DOHH2 (cell line): ENCODE data around the gene GOLM1.

ENCODE experiments used
- H3F3A ChIP-seq: fragments of 200-600 bp; sonication (generic), shearing (Covaris generic); 2 replicates; pipeline ENCODE4 v1.6.0; 2016; ENCODE audit warnings: antibody characterized with exemption, mild to moderate bottlenecking; ENCODE audit not compliant: control insufficient read depth, insufficient read depth
- H3K27ac ChIP-seq: fragments of 200-600 bp; sonication (generic); 2 replicates; pipeline ENCODE4 v1.5.1; 2014; ENCODE audit warnings: low read depth, mild to moderate bottlenecking, low read length, moderate library complexity
- H3K27me3 ChIP-seq: fragments of 200-600 bp; sonication (generic); 2 replicates; pipeline ENCODE4 v1.6.1; 2014; ENCODE audit warnings: mild to moderate bottlenecking, low read length, mixed read lengths; ENCODE audit not compliant: control insufficient read depth
- H3K36me3 ChIP-seq: fragments of 200-600 bp; sonication (generic); 2 replicates; pipeline ENCODE4 v1.6.1; 2014; ENCODE audit warnings: mild to moderate bottlenecking, low read length, moderate library complexity, mixed read lengths; ENCODE audit not compliant: control insufficient read depth
- H3K4me1 ChIP-seq: fragments of 200-600 bp; sonication (generic); 2 replicates; pipeline ENCODE4 v1.6.1; 2014; ENCODE audit warnings: mild to moderate bottlenecking, low read length, mixed read lengths; ENCODE audit not compliant: control insufficient read depth
- H3K4me2 ChIP-seq: fragments of 200-600 bp; sonication (generic); 2 replicates; pipeline ENCODE4 v1.6.0; 2014; ENCODE audit warnings: mild to moderate bottlenecking, low read length, moderate library complexity
- H3K4me3 ChIP-seq: fragments of 200-600 bp; sonication (generic); 2 replicates; pipeline ENCODE4 v1.5.1; 2014; ENCODE audit warnings: mild to moderate bottlenecking, low read length, mixed read lengths
- H3K79me2 ChIP-seq: fragments of 200-600 bp; sonication (generic); 2 replicates; pipeline ENCODE4 v1.6.1; 2014; ENCODE audit warnings: mild to moderate bottlenecking, low read length, mixed read lengths; ENCODE audit not compliant: control insufficient read depth
- H3K9me2 ChIP-seq: fragments of 200-600 bp; sonication (generic); replicated peaks from 2 replicates; pipeline ENCODE4 v1.6.1; 2014; ENCODE audit warnings: mild to moderate bottlenecking, low read length, mixed read lengths; ENCODE audit not compliant: control insufficient read depth
- H3K9me3 ChIP-seq: fragments of 200-600 bp; sonication (generic); 2 replicates; pipeline ENCODE4 v1.6.1; 2014; ENCODE audit warnings: antibody characterized with exemption, low read length, mixed read lengths; ENCODE audit not compliant: control insufficient read depth, insufficient read depth
- H4K20me1 ChIP-seq: fragments of 200-600 bp; sonication (generic); 2 replicates; pipeline ENCODE4 v1.6.0; 2014; ENCODE audit warnings: low read depth, mild to moderate bottlenecking, antibody characterized with exemption, low read length, moderate library complexity; ENCODE audit not compliant: control insufficient read depth, insufficient read depth
- EZH2phosphoT487 ChIP-seq: fragments of 200-600 bp; sonication (generic); IDR thresholded peaks from 2 replicates; pipeline ENCODE4 v1.6.1; 2017; ENCODE audit warnings: borderline replicate concordance, mild to moderate bottlenecking, antibody characterized with exemption, low read length, moderate library complexity, mixed read lengths
- TF ChIP-seq, protein P1 (sequence below): fragments of 200-600 bp; sonication (generic); IDR thresholded peaks from one replicate; pipeline ENCODE4 v1.5.1; 2014; ENCODE audit warnings: antibody characterized with exemption, mild to moderate bottlenecking, low read depth, low read length; ENCODE audit not compliant: poor library complexity, severe bottlenecking

The GOLM1 gene

DNA sequence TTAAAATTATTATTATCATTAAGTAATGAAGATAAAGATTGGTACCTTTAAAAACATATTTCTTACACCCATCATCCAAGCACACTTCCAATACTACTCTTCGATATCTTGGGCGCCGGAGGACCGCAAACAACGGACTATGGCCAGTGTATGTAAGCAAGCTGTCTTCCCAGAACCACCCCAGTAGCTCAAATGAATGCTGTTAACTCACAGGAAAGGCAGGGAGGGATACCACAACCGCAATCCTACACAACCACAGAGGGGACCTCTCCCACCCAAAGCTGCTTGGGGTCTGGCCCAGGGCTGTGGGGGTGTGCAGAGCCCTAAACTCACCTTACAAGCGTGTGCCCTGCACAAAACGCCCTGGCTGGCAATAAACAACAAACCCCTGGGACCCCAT is 20.6 kb downstream of the GOLM1 start:
- Histone ChIP-seq H3F3A (no peaks in the 10 kb centered on the region), H3K4me1 (no peaks in the 10 kb centered on the region), H3K4me2 (no peak overlapping the region), H3K36me3 (no peaks in the 10 kb centered on the region), H3K27ac (no peak overlapping the region), H3K4me3 (no peak overlapping the region), H3K27me3 (no peaks in the 10 kb centered on the region), H4K20me1 (no peaks in the 10 kb centered on the region), H3K9me2 (no peaks in the 10 kb centered on the region), H3K9me3 (no peaks in the 10 kb centered on the region), H3K79me2 (no peaks in the 10 kb centered on the region)
- TF ChIP-seq, protein P1, sequence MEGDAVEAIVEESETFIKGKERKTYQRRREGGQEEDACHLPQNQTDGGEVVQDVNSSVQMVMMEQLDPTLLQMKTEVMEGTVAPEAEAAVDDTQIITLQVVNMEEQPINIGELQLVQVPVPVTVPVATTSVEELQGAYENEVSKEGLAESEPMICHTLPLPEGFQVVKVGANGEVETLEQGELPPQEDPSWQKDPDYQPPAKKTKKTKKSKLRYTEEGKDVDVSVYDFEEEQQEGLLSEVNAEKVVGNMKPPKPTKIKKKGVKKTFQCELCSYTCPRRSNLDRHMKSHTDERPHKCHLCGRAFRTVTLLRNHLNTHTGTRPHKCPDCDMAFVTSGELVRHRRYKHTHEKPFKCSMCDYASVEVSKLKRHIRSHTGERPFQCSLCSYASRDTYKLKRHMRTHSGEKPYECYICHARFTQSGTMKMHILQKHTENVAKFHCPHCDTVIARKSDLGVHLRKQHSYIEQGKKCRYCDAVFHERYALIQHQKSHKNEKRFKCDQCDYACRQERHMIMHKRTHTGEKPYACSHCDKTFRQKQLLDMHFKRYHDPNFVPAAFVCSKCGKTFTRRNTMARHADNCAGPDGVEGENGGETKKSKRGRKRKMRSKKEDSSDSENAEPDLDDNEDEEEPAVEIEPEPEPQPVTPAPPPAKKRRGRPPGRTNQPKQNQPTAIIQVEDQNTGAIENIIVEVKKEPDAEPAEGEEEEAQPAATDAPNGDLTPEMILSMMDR = no peak
- TF ChIP-seq EZH2phosphoT487 = no peak

DNA sequence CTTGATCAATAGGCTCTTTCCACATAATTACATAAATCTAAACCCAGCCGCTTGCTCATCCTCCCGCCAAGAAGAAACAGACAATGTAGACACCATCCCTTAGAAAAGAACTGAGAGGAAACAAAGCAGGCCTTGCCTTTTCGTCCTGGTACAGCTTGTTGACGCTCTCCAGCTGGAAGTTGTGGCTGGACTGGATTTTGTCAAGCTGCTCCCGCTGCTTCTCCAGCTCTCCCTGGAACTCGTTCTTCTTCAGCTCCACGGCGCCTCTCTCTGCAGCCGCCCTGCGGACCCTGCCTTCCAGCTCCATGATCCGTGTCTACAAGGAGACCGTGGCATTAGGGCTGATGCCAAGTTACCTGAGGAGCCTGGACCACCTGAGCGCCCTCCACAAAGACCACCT is 22.1 kb downstream of the GOLM1 start:
- no peaks in the 10 kb centered on the region for H4K20me1 ChIP-seq
- no peak overlapping the region for H3K4me3 ChIP-seq
- H3F3A ChIP-seq = no peaks in the 10 kb centered on the region
- no peaks in the 10 kb centered on the region for H3K4me1 ChIP-seq
- no peaks in the 10 kb centered on the region for H3K27me3 ChIP-seq
- no peaks in the 10 kb centered on the region for H3K36me3 ChIP-seq
- H3K4me2 ChIP-seq = no peak overlapping the region
- no peaks in the 10 kb centered on the region for H3K9me2 ChIP-seq
- H3K27ac ChIP-seq = no peak overlapping the region
- H3K79me2 ChIP-seq = no peaks in the 10 kb centered on the region
- TF ChIP-seq, protein P1 = no peak
- no peak for TF ChIP-seq EZH2phosphoT487
- H3K9me3 ChIP-seq = no peaks in the 10 kb centered on the region

DNA sequence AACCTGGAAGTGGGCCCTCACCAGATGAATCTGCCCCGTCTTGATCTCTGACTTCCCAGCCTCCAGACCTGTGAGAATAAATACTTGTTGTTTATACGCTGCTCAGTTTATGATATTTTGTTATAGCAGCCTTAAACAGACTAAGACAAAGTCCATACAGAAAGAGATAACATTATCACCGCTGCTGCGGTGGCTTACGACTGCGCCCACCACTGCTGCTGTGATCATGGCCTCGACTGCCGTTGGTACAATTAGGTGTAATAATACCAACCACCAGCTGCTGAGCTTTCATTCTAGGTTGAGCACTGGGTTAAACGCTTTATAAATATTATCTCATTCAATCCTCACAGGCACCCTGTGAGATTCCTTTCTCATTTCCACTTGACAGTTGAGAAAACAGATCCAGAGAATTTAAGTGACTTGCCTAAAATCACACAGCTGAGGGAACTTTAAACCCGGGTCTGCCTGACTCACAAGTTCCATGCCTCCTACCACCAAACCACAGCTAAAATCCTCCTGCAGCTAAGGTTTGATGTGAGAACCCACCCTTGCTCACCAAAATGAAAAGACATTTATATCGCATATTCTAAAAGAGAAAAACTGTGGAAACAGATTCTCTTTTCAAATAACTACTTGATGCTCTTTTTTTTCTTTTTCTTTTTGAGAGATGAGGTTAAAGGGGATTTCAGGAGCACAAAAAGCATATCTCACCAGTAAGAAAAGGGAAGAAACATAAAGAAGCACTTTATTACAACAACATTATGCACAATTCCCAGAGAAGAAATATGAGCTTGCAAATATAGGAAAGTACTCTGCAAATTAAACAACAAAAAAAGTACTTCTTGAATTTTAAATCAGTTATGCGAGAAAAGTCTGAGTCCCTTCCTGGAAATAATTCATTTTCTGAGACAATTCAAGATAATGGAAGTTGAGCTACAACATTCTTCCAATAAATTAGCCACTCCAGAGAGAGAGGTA is 23.9 kb downstream of the GOLM1 start:
- Histone ChIP-seq H3K79me2 (no peaks in the 10 kb centered on the region), H4K20me1 (no peaks in the 10 kb centered on the region), H3K27me3 (no peaks in the 10 kb centered on the region), H3K4me3 (no peak overlapping the region), H3K36me3 (no peaks in the 10 kb centered on the region), H3K4me1 (no peaks in the 10 kb centered on the region), H3F3A (no peaks in the 10 kb centered on the region), H3K9me3 (no peaks in the 10 kb centered on the region), H3K9me2 (no peaks in the 10 kb centered on the region), H3K4me2 (no peak overlapping the region), H3K27ac (no peak overlapping the region)
- TF ChIP-seq, protein P1 = no peak
- no peak for TF ChIP-seq EZH2phosphoT487
